Measurements from ENCODE around the gene MTCH1.

MTCH1 gene

GRCh38 chr6:36970892-36971842 lies 14.8 kb downstream of the MTCH1 start:
- DNase-seq (ENCODE audit: low spot score), result no peak

GRCh38 chr6:36969988-36970891 lies 15.8 kb downstream of the MTCH1 start:
- DNase-seq (ENCODE audit: low spot score), result no peak

GRCh38 chr6:36969240-36969691 lies 16.7 kb downstream of the MTCH1 start:
- DNase-seq (ENCODE audit: low spot score), result no peak

- DNase-seq (ENCODE audit: low spot score), result no peak
Observed at GRCh38 chr6:36968266-36968977, 17.6 kb downstream of the MTCH1 start.

GRCh38 chr6:36967757-36968156 lies 18.2 kb downstream of the MTCH1 start:
- DNase-seq (ENCODE audit: low spot score), result no peak

- DNase-seq (ENCODE audit: low spot score), result no peak
Observed at GRCh38 chr6:36967301-36967700, 18.7 kb downstream of the MTCH1 start.

- no peak for DNase-seq (ENCODE audit: low spot score)
Observed at GRCh38 chr6:36964908-36965307, 21.1 kb downstream of the MTCH1 start.

- DNase-seq (ENCODE audit: low spot score), result no peak
Observed at GRCh38 chr6:36964349-36964748, 21.6 kb downstream of the MTCH1 start.

GRCh38 chr6:36963451-36964290 lies 22.3 kb downstream of the MTCH1 start:
- peak; percentile 58 for DNase-seq (ENCODE audit: low spot score)

- DNase-seq (ENCODE audit: low spot score), result peak; percentile 93
Observed at GRCh38 chr6:36962874-36963273, 23.1 kb downstream of the MTCH1 start.

GRCh38 chr6:36961441-36962435 lies 24.3 kb downstream of the MTCH1 start:
- no peak for DNase-seq (ENCODE audit: low spot score)

GRCh38 chr6:36959555-36960250 lies 26.3 kb downstream of the MTCH1 start:
- no peak for DNase-seq (ENCODE audit: low spot score)

GRCh38 chr6:36958775-36959554 lies 27.0 kb downstream of the MTCH1 start:
- no peak for DNase-seq (ENCODE audit: low spot score)

GRCh38 chr6:36957773-36958271 lies 28.2 kb downstream of the MTCH1 start:
- DNase-seq (ENCODE audit: low spot score), result no peak

GRCh38 chr6:36956446-36956820 lies 29.6 kb downstream of the MTCH1 start:
- DNase-seq (ENCODE audit: low spot score), result no peak

GRCh38 chr6:36955671-36956445 lies 30.1 kb downstream of the MTCH1 start:
- peak; percentile 26 for DNase-seq (ENCODE audit: low spot score)

GRCh38 chr6:36955136-36955535 lies 30.9 kb downstream of the MTCH1 start:
- no peak for DNase-seq (ENCODE audit: low spot score)
